Transverse colon (tissue), 4 donors: ENCODE measurements around the gene IRF2BP1.

Experiments
- CTCF ChIP-seq, 5 experiments: fragments of 200-600 bp in 3 of 5; fragments of 450-650 bp in 2 of 5; sonication (generic) in 3 of 5; IDR thresholded peaks; 1 replicate in 2 of 5; 2 replicates in 3 of 5; pipeline ENCODE4 v1.5.1; 2016 to 2017; ENCODE audit warnings: antibody characterized with exemption in 5 of 5, inconsistent platforms in 3 of 5, mild to moderate bottlenecking in 2 of 5, moderate library complexity in 1 of 5
- EP300 ChIP-seq: sonication (generic); formaldehyde crosslinking; IDR thresholded peaks from one replicate; pipeline ENCODE4 v1.6.1; 2017; ENCODE audit warnings: antibody characterized with exemption, low read depth
- POLR2AphosphoS5 ChIP-seq, 3 donors: sonication (generic); formaldehyde crosslinking; IDR thresholded peaks; one replicate each; pipeline ENCODE4 v1.6.1; 2016; ENCODE audit warnings: antibody characterized with exemption in 3 of 3

- TF ChIP-seq CTCF (IDR thresholded peaks at IDR 0.05): no peak
- TF ChIP-seq EP300: no peak
- TF ChIP-seq POLR2AphosphoS5 (IDR thresholded peaks at IDR 0.05): no peak
Observed at GRCh38 chr19:45874620-45874966, 11.3 kb downstream of the IRF2BP1 start.
